HepG2 (cell line): ENCODE data around the gene GPC6. TPM values are rescaled to one million over a fixed set of nuclear protein-coding genes. Genes with fewer than 3 reads are reported as not detected.
A peak's percentile ranks its signal among the peaks of the same experiment; 100 is the strongest.

ENCODE experiments used
- ATAC-seq: fragments of 200-7000 bp; cut with Tn5 transposase; 3 replicates; pipeline ENCODE4 v1.9.1; 2020; ENCODE audit warnings: mild to moderate bottlenecking, moderate library complexity
- BruUV-seq: library from RNA; stranded (reverse); fragments of 400-500 nt; replicated peaks from 2 replicates; lab custom pipeline; 2021; lab: Mats Ljungman, UMichigan
- CTCF ChIA-PET: fragments of 300-600 bp; formaldehyde crosslinking; extraction: SDS; loops from one replicate; lab custom pipeline; 2021; ENCODE audit warnings: low total read pairs, inconsistent platforms, low intra/inter-chr PET ratio; lab: Yijun Ruan, JAX
- POLR2A ChIA-PET: fragments of 350-600 bp; sonication (Branson Sonifier 250); formaldehyde crosslinking; loops from one replicate; lab custom pipeline; 2020; ENCODE audit warnings: antibody characterized with exemption, inconsistent platforms; lab: Yijun Ruan, JAX
- DNase-seq: peaks from one replicate; pipeline ENCODE4 v3.0.0-alpha.2; 2015; ENCODE audit warnings: low spot score
- FAIRE-seq: peaks from 3 replicates; lab custom pipeline; 2011; peaks lifted over from hg19 to GRCh38; lab: Jason Lieb, UNC
- H2AFZ ChIP-seq: one replicate; pipeline ENCODE4 v1.6.1; 2011; ENCODE audit warnings: low read length, inconsistent platforms
- H3K27ac ChIP-seq: fragments of 300-600 bp; 3 replicates; pipeline ENCODE4 v1.8.0; 2011; ENCODE audit warnings: mixed run types, mild to moderate bottlenecking, mixed read lengths, low read length, inconsistent platforms; ENCODE audit not compliant: insufficient read depth; ENCODE audit errors: extremely low read length
- H3K27me3 ChIP-seq, 2 experiments: fragments of 200-600 bp in 1 of 2; 2 replicates in 1 of 2; 3 replicates in 1 of 2; pipeline versions ENCODE4 v1.6.0 to v1.8.0; 2011; ENCODE audit warnings: low read length in 2 of 2, mild to moderate bottlenecking in 2 of 2, moderate library complexity in 2 of 2, inconsistent platforms in 1 of 2; ENCODE audit not compliant: insufficient read depth in 2 of 2, control insufficient read depth in 1 of 2
- H3K36me3 ChIP-seq, 2 experiments: fragments of 200-600 bp in 1 of 2; replicated peaks in 1 of 2; 2 replicates in 1 of 2; 3 replicates in 1 of 2; pipeline versions ENCODE4 v1.5.1 to v1.8.0; 2011; ENCODE audit warnings: low read length in 2 of 2, inconsistent platforms in 1 of 2; ENCODE audit not compliant: insufficient read depth in 2 of 2, control insufficient read depth in 1 of 2
- H3K4me1 ChIP-seq: 2 replicates; pipeline ENCODE4 v1.5.1; 2012; ENCODE audit warnings: low read length, inconsistent platforms; ENCODE audit not compliant: insufficient read depth
- H3K4me2 ChIP-seq: 2 replicates; pipeline ENCODE4 v1.6.0; 2011; ENCODE audit warnings: low read depth, low read length, inconsistent platforms
- H3K4me3 ChIP-seq, 3 experiments: fragments of 200-600 bp in 1 of 3; sonication (generic), shearing (Covaris generic) in 1 of 3; replicated peaks in 1 of 3; 2 replicates each; pipeline ENCODE4 v1.5.1; 2011 to 2016; ENCODE audit warnings: low read length in 3 of 3, inconsistent platforms in 2 of 3, low read depth in 2 of 3, mild to moderate bottlenecking in 2 of 3, control low read depth in 1 of 3, mixed read lengths in 1 of 3; ENCODE audit not compliant: insufficient read depth in 1 of 3
- H3K79me2 ChIP-seq: one replicate; pipeline ENCODE4 v1.6.1; 2011; ENCODE audit warnings: low read length, inconsistent platforms; ENCODE audit not compliant: insufficient read depth
- H3K9ac ChIP-seq: 2 replicates; pipeline ENCODE4 v1.6.0; 2011; ENCODE audit warnings: mild to moderate bottlenecking, low read depth, low read length, inconsistent platforms; ENCODE audit not compliant: insufficient read depth
- H3K9me3 ChIP-seq: 2 replicates; pipeline ENCODE4 v1.5.1; 2012; ENCODE audit warnings: mild to moderate bottlenecking, low read length
- H4K20me1 ChIP-seq: 2 replicates; pipeline ENCODE4 v1.6.0; 2011; ENCODE audit warnings: inconsistent platforms, mild to moderate bottlenecking, low read length, moderate library complexity; ENCODE audit not compliant: insufficient read depth
- BRF2 ChIP-seq: sonication (generic); formaldehyde crosslinking; IDR thresholded peaks from 2 replicates; pipeline ENCODE4 v1.8.1; 2022; ENCODE audit warnings: mild to moderate bottlenecking, missing genetic modification reagents
- FOXA3 ChIP-seq: IDR thresholded peaks from 2 replicates; pipeline ENCODE4 v1.6.1; 2016; ENCODE audit warnings: missing genetic modification reagents, missing compliant biosample characterization
- ISX ChIP-seq: sonication (generic); formaldehyde crosslinking; conservative IDR thresholded peaks from 2 replicates; pipeline ENCODE4 v1.5.0; 2020; ENCODE audit warnings: missing genetic modification reagents
- MED8 ChIP-seq: sonication (generic); formaldehyde crosslinking; IDR thresholded peaks from 2 replicates; pipeline ENCODE4 v1.8.1; 2023; ENCODE audit warnings: mild to moderate bottlenecking, missing genetic modification reagents; ENCODE audit not compliant: insufficient replicate concordance
- MTA1 ChIP-seq: sonication (generic); formaldehyde crosslinking; IDR thresholded peaks from 2 replicates; pipeline ENCODE4 v1.4.0; 2020; ENCODE audit warnings: missing genetic modification reagents, mild to moderate bottlenecking, borderline replicate concordance
- RFX5 ChIP-seq: IDR thresholded peaks from 2 replicates; pipeline ENCODE4 v1.6.1; 2011; ENCODE audit warnings: low read depth, low read length, improper control_type of control experiment
- SIX1 ChIP-seq: sonication (generic); formaldehyde crosslinking; IDR thresholded peaks from 2 replicates; pipeline ENCODE4 v1.4.0; 2020; ENCODE audit warnings: missing genetic modification reagents, borderline replicate concordance
- TEAD2 ChIP-seq: sonication (generic); formaldehyde crosslinking; IDR thresholded peaks from 2 replicates; pipeline ENCODE4 v1.9.0; 2021; ENCODE audit warnings: missing genetic modification reagents
- ZNF446 ChIP-seq: sonication (generic); formaldehyde crosslinking; IDR thresholded peaks from 2 replicates; pipeline ENCODE4 v1.5.0; 2020; ENCODE audit warnings: mild to moderate bottlenecking, missing genetic modification reagents
- ZNF569 ChIP-seq: sonication (generic); formaldehyde crosslinking; IDR thresholded peaks from 2 replicates; pipeline ENCODE4 v1.5.0; 2020; ENCODE audit warnings: mild to moderate bottlenecking, missing genetic modification reagents, moderate library complexity, borderline replicate concordance
- WGBS: methylation state at CpG from one replicate; pipeline ENCODE4 v1.1.6; 2017; ENCODE audit warnings: low lambda C conversion rate; 5-methylcytosine and 5-hydroxymethylcytosine counted together
- in situ Hi-C: cut with HindIII; loops from 2 replicates; pipeline ENCODE4 v1.10.0; 2017; ENCODE audit warnings: low pct_unique_long_range_greater_than_20kb; ENCODE audit not compliant: extremely low pct_ligation_motif_present
- intact Hi-C: fragments of 100-400 bp; cut with micrococcal nuclease; formaldehyde crosslinking; loops from one replicate; pipeline ENCODE4 v1.10.0; 2022; ENCODE audit not compliant: unreplicated experiment
- polyA plus RNA-seq, 8 experiments: library from polyadenylated mRNA; depleted of rRNA in 3 of 8; stranded (reverse) in 7 of 8; unstranded in 1 of 8; fragments of >200 nt; fragmentation: Illumina TruSeq in 4 of 8; extraction: Trizol in 4 of 8; gene quantifications; 2 replicates each; pipeline versions ENCODE4 v1.2.1 to v1.2.3, GENCODE V29; 2011 to 2016; ENCODE audit warnings: low read depth in 4 of 8, missing spikeins in 1 of 8, mixed read lengths in 1 of 8; ENCODE audit not compliant: insufficient read depth in 1 of 8
- total RNA-seq, 5 experiments: library from RNA; depleted of rRNA; stranded (reverse); fragments of >200 nt; fragmentation: Illumina TruSeq; extraction: Trizol; gene quantifications; 2 replicates each; pipeline ENCODE4 v1.2.3, GENCODE V29; 2016; ENCODE audit warnings: low read depth in 1 of 5

GPC6 gene
- total and polyA plus RNA-seq, 2 of the 13 experiments (the other 11 are each of a cell fraction or from before 2014, with no cell fraction given), result 24.5 to 33.9 TPM

- Histone ChIP-seq H3K4me3 (no peak overlapping the region), H3K9me3 (no peaks in the 10 kb centered on the region), H3K4me2 (no peak overlapping the region), H4K20me1 (no peaks in the 10 kb centered on the region), H3K36me3 (no peaks in the 10 kb centered on the region), H3K4me1 (peaks cover 14% of the 10 kb centered on the region; the same call in 1 of the 2 replicates), H3K27me3 (no peaks in the 10 kb centered on the region), H3K27ac (no peak overlapping the region), H2AFZ (no peak overlapping the region), H3K9ac (no peak overlapping the region), H3K79me2 (peaks cover 24% of the 10 kb centered on the region)
- in situ Hi-C loops (no loop called here), intact Hi-C loops (no loop called here)
- WGBS, result 96% methylated on average over 1 of the region's 1 CpG
- no peak for ATAC-seq
- no peak for FAIRE-seq
- DNase-seq, result no peak
- ChIA-PET POLR2A (no interaction called here), CTCF (no interaction called here)
- no TSS peak for BruUV-seq
- TF ChIP-seq SIX1 (CRISPR knock-in tag), result peak; percentile 56; the same call in 1 of the 2 replicates
- TF ChIP-seq ZNF446 (CRISPR knock-in tag), result no peak
Observed at GRCh38 chr13:93260591-93260990, 34.0 kb downstream of the GPC6 start.

GRCh38 chr13:93262729-93263345, 36.2 kb downstream of the GPC6 start:
- H2AFZ ChIP-seq, result no peak overlapping the region
- ChIA-PET POLR2A (no interaction called here), CTCF (no interaction called here)
- no peak overlapping the region for H3K27ac ChIP-seq
- peaks cover 16% of the 10 kb centered on the region for H3K79me2 ChIP-seq
- no peaks in the 10 kb centered on the region for H3K9me3 ChIP-seq
- DNase-seq (no peak), ATAC-seq (no peak), FAIRE-seq (no peak)
- intact Hi-C loops (no loop called here), in situ Hi-C loops (no loop called here)
- H3K27me3 ChIP-seq, result no peaks in the 10 kb centered on the region
- no peak overlapping the region for H3K9ac ChIP-seq
- H3K36me3 ChIP-seq, result no peaks in the 10 kb centered on the region
- H3K4me3 ChIP-seq, result no peak overlapping the region
- peaks cover 14% of the 10 kb centered on the region; the same call in 1 of the 2 replicates for H3K4me1 ChIP-seq
- no TSS peak for BruUV-seq
- no peaks in the 10 kb centered on the region for H4K20me1 ChIP-seq
- no peak overlapping the region for H3K4me2 ChIP-seq
- WGBS, result 72% methylated on average over 2 of the region's 2 CpGs
- TF ChIP-seq FOXA3 (CRISPR knock-in tag), result no peak
- no peak for TF ChIP-seq ZNF569 (CRISPR knock-in tag)
- TF ChIP-seq MED8 (CRISPR knock-in tag), result no peak
- TF ChIP-seq MTA1 (CRISPR knock-in tag), result no peak
- TF ChIP-seq RFX5, result no peak
- TF ChIP-seq BRF2 (CRISPR knock-in tag), result no peak
- no peak for TF ChIP-seq ISX (CRISPR knock-in tag)
- no peak for TF ChIP-seq SIX1 (CRISPR knock-in tag)
- TF ChIP-seq TEAD2 (CRISPR knock-in tag), result no peak
